WERI-Rb-1 (cell line): Measurements from ENCODE around the gene FAM32A.

Source experiments
- DNase-seq: peaks from one replicate; pipeline ENCODE4 v3.0.0-alpha.2; 2020
- H3K27ac ChIP-seq: fragments of 250-450 bp; sonication (Bioruptor Pico); 2 replicates; pipeline ENCODE4 v1.5.1; 2020; ENCODE audit warnings: mild to moderate bottlenecking, moderate library complexity
- H3K27me3 ChIP-seq: fragments of 250-450 bp; sonication (Bioruptor Pico); 2 replicates; pipeline ENCODE4 v1.5.1; 2021; ENCODE audit warnings: mild to moderate bottlenecking, low read depth, moderate library complexity; ENCODE audit not compliant: insufficient read depth, severe bottlenecking
- H3K36me3 ChIP-seq: fragments of 250-450 bp; sonication (Bioruptor Pico); 2 replicates; pipeline ENCODE4 v1.5.1; 2020; ENCODE audit warnings: mild to moderate bottlenecking, moderate library complexity
- H3K4me3 ChIP-seq: 2 replicates; pipeline ENCODE4 v1.5.1; 2011; ENCODE audit warnings: low read depth, mild to moderate bottlenecking, control low read depth, low read length
- H3K9me3 ChIP-seq: fragments of 250-450 bp; sonication (Bioruptor Pico); 2 replicates; pipeline ENCODE4 v1.5.1; 2021; ENCODE audit warnings: mild to moderate bottlenecking, moderate library complexity; ENCODE audit not compliant: severe bottlenecking
- CTCF ChIP-seq: IDR thresholded peaks from 2 replicates; pipeline ENCODE4 v1.5.1; 2011; ENCODE audit warnings: low read depth, mild to moderate bottlenecking, control low read depth, inconsistent platforms, low read length

The FAM32A gene

GRCh38 chr19:16200038-16201010 lies 15.1 kb downstream of the FAM32A start:
- Histone ChIP-seq H3K27ac (no peak overlapping the region), H3K9me3 (no peaks in the 10 kb centered on the region), H3K36me3 (peaks cover 19% of the 10 kb centered on the region; the same call in 1 of the 2 replicates), H3K4me3 (no peak overlapping the region), H3K27me3 (no peaks in the 10 kb centered on the region)
- no peak for TF ChIP-seq CTCF
- DNase-seq: no peak

GRCh38 chr19:16201011-16201391 lies 15.8 kb downstream of the FAM32A start:
- no peak for TF ChIP-seq CTCF
- Histone ChIP-seq H3K27me3 (no peaks in the 10 kb centered on the region), H3K36me3 (peaks cover 19% of the 10 kb centered on the region; the same call in 1 of the 2 replicates), H3K9me3 (no peaks in the 10 kb centered on the region), H3K4me3 (no peak overlapping the region), H3K27ac (no peak overlapping the region)
- DNase-seq: no peak

- TF ChIP-seq CTCF: no peak
- no peak overlapping the region for H3K27ac ChIP-seq
- H3K36me3 ChIP-seq: peaks cover 19% of the 10 kb centered on the region; the same call in 1 of the 2 replicates
- no peaks in the 10 kb centered on the region for H3K9me3 ChIP-seq
- DNase-seq: no peak
- H3K27me3 ChIP-seq: no peaks in the 10 kb centered on the region
- no peak overlapping the region for H3K4me3 ChIP-seq
Measured at GRCh38 chr19:16202320-16203255, 17.4 kb downstream of the FAM32A start.

DNA sequence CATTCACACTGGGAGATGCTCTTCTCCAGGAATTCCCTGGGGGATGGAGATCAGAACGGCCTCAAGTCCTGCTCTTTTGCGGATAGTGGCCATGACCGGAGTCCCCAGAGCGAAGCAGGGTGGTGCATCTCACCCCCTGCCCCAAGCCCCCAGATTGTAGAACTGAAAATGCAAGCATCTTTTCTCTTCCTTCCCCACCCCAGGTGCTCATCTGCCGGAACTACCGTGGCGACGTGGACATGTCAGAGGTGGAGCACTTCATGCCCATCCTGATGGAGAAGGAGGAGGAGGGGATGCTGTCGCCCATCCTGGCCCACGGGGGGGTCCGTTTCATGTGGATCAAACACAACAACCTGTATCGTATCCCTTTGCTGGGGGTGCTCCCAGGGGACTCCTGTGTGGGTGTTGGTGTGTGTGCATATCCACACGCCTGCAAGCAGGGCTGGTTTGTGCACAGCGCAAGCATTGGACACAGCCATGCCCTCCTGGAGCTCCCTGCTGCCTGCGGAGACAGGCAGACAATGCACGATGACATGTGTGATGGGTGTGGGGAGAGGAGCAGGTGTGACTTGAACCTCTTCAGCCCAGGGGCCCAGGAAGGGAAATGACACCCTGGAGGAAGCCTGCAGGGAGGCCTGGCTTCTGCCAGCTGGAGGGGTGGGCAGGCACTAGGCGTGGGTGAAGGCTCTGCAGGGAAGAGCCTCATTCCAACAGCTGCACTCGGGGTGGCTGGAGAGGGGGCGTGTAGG lies 18.2 kb downstream of the FAM32A start:
- H3K27me3 ChIP-seq: no peaks in the 10 kb centered on the region
- peaks cover 25% of the 10 kb centered on the region for H3K36me3 ChIP-seq
- no peak for TF ChIP-seq CTCF
- no peaks in the 10 kb centered on the region for H3K9me3 ChIP-seq
- H3K27ac ChIP-seq: no peak overlapping the region
- no peak for DNase-seq
- no peak overlapping the region for H3K4me3 ChIP-seq

DNA sequence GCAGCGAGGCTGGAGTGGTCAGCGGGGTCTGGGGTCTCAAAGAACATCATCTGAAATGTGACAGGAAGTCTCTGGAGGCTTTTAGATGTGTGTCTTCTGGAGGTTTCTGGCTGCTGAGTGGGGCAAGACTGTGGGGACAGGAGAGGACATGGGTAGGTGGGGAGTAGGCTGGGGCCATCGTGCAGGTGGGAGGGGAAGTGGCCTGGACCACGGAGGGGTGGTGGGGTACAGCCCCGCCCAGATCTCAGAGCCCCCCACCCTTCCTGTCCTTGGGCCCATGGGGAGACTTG lies 18.7 kb downstream of the FAM32A start:
- TF ChIP-seq CTCF: no peak
- no peak overlapping the region for H3K4me3 ChIP-seq
- H3K9me3 ChIP-seq: no peaks in the 10 kb centered on the region
- H3K27ac ChIP-seq: no peak overlapping the region
- no peak for DNase-seq
- peaks cover 30% of the 10 kb centered on the region for H3K36me3 ChIP-seq
- no peaks in the 10 kb centered on the region for H3K27me3 ChIP-seq
